Measurements from ENCODE around the gene GAL3ST3.

GRCh38 chr11:66013762-66014100 lies 35.2 kb downstream of the GAL3ST3 start:
- TF ChIP-seq CTCF (IDR thresholded peaks at IDR 0.05 in 8 of 11, conservative IDR thresholded peaks at IDR 0.05 in 3 of 11) (no peak), POLR2AphosphoS5 (IDR thresholded peaks at IDR 0.05) (no peak), POLR2A (IDR thresholded peaks at IDR 0.05) (no peak)

Data from spleen (tissue), 7 donors.